Measurements from ENCODE around the gene AFF1.
"Not testable (repeated sequence)": the region's sequence is repeated elsewhere in the genome, so short reads cannot be mapped to it uniquely, and the experiment has no call there.

AFF1 gene

DNA sequence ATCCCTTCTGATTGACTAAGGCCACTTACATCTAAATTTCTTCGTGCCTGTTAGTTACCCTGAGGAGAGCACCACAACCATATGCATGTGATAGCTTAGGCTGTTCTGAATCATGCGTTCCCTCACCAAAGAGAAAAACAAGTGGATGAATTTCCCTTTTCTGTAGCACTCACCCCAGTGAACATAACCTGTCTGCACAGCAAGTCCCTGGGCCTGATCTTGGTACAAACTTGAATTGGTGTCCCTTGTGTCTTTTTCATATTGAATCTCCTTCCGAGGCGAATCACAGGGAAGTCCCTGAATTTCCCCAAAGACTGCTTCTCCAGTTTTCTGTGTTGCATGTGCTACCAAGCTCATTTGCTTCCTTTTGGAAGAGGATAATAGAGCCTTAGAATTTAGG, 185.2 kb downstream of the AFF1 start:
- TF ChIP-seq ZNF274 (IDR thresholded peaks at IDR 0.05; ENCODE audit: low read depth, low read length), result no peak

DNA sequence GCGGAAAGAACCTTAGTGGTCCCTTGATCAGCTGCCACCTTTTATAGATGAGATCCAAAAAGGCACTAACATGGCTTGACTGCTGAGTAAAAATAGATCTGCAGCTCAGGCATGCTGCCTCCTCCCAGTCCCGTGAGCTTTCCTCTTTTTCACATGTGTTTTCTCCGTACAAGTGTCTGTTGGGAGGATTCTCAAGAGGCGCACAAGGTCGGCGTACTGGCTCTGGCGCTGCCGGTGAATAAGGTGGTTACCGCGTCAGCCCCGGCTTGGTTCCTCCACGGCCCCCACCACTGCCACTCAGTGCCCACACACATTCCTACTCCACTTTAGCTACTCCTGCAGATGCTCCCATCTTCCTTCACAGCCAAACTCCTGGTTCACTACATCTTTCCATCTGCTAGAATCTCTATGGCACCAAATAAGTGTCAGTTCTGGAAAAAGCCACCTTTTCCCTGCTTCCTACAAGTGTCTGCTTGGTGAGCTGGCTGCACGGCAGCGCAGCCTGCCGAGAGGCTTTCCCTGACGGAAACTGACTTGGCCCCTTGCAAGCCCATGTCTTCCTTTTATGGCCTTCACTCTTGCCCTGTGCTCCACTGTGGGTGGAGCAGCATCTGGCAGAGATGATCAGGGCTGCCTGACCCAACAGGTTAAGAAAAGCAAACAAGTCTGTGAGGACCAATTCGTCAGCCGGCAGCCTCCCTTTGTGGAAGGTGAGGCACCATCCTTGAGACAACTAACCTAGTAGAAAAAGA, 185.8 kb downstream of the AFF1 start:
- H3K4me3 ChIP-seq (ENCODE audit: low read length), result no peak overlapping the region
- no peak for TF ChIP-seq ZNF274 (IDR thresholded peaks at IDR 0.05; ENCODE audit: low read depth, low read length)

More for the DNA sequence above, 185.2 kb downstream of the AFF1 start:
- H3K4me3 ChIP-seq (ENCODE audit: low read length), result no peak overlapping the region

DNA sequence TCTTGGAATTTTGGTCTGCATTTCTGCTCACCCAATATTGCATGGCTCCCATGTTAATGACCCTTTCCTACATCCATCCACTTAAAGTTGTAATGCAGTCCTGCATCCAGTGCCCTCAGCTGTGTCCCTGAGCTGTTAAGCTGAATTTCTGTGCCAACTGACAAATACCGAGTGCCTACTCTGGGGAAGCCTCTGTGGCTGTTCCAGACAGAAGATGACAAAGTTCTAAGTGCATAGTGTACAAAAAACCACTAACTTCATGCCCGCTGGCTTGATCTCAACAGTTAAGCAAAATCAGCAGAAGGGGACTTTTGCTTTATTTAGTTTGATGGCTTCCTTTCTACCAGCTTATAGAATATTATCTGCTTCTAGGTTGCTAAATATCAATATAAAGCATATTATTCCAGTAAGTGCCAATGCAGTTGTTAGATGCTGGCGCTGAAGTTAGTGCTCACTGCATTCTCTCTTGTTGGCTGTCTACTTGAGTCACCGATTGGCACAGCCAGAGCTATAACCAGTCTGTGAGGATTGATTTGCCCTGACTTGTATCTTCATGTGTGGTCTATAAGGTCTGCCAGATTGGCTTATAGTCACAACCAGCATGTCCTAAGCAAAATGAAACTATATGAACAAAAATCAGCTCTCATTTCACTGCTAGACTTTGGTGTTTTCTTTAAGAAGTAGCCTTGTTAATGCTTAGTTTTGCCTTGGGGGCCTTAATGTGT, 186.7 kb downstream of the AFF1 start:
- no peak for TF ChIP-seq ZNF274 (IDR thresholded peaks at IDR 0.05; ENCODE audit: low read depth, low read length)
- no peak overlapping the region for H3K4me3 ChIP-seq (ENCODE audit: low read length)

DNA sequence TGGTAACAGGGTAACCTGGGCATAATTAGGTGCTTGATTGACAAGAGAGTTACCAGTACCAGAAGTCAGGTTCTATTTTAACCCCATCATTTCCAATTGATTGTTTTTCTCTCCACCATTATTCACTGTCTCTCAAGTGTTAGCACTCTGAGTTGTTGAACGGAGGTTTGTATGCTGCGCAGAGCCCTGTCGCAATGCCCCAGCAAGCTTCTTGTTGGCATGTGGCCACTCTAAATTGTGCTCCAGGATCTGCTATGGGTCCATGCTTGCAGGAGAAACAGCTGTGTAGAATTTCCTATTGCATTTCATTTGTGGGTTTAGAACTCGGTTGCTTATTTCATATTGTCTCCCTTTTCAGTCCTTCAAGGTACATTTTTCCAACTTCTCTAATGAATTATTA, 187.4 kb downstream of the AFF1 start:
- no peak overlapping the region for H3K4me3 ChIP-seq (ENCODE audit: low read length)
- no peak for TF ChIP-seq ZNF274 (IDR thresholded peaks at IDR 0.05; ENCODE audit: low read depth, low read length)

- TF ChIP-seq ZNF274 (IDR thresholded peaks at IDR 0.05; ENCODE audit: low read depth, low read length), result no peak
Observed at GRCh38 chr4:87126056-87126455, 191.2 kb downstream of the AFF1 start.

GRCh38 chr4:87128006-87128705, 193.3 kb downstream of the AFF1 start:
- TF ChIP-seq ZNF274 (IDR thresholded peaks at IDR 0.05; ENCODE audit: low read depth, low read length), result no peak
- no peak overlapping the region for H3K4me3 ChIP-seq (ENCODE audit: low read length)

More at GRCh38 chr4:87126056-87126455, 191.2 kb downstream of the AFF1 start:
- H3K4me3 ChIP-seq (ENCODE audit: low read length), result no peak overlapping the region

DNA sequence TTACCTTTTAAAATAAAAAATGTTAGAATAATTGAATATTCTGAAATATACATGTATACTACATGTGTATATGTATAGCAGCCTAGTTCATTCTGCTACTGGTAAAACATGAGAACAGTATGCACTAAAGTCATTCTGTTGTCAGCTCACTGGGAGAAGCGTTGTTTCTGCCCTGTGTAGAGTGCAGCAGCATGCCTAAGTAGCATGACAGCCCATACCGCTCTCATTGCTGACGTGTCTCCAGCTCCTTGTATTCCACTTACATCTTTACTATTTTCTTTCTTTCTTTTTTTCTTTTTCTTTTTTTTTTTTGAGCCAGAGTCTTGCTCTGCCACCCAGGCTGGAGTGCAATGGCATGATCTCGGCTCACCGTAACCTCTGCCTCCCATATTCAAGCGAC, 194.9 kb downstream of the AFF1 start:
- TF ChIP-seq ZNF274 (IDR thresholded peaks at IDR 0.05; ENCODE audit: low read depth, low read length), result no peak
- H3K4me3 ChIP-seq (ENCODE audit: low read length), result no peak overlapping the region

DNA sequence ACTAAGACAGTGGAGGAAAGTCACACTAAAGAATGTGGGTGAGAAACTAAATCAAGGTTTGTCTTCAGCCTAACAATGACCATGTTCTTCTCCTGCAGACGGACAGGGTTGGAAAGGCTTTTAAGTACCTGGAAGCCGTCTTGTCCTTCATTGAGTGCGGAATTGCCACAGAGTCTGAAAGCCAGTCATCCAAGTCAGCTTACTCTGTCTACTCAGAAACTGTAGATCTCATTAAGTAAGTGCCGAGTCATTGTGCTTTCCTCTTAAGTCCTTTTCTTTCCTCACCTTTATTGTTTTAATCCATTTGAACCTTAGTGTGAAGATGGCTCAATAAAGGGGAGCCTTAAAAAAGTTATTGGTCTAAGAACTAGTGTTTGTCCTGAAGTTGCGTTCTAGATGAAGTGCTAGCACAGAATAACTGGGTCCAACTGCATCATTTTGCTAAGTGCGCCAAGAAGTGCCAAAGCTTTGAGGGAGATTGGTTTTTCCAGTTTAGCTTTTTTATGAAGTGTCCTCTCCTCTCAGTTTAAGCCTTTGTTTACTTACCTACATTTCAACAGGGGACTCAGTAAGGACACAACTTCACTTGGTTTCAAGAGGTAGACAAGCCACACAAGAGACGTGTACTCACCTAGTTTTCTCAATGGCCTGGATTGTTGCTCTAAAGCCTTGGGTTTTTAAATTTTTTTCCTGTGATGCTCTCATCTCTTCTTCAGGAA, 196.3 kb downstream of the AFF1 start:
- H3K4me3 ChIP-seq (ENCODE audit: low read length), result no peak overlapping the region
- no peak for TF ChIP-seq ZNF274 (IDR thresholded peaks at IDR 0.05; ENCODE audit: low read depth, low read length)

DNA sequence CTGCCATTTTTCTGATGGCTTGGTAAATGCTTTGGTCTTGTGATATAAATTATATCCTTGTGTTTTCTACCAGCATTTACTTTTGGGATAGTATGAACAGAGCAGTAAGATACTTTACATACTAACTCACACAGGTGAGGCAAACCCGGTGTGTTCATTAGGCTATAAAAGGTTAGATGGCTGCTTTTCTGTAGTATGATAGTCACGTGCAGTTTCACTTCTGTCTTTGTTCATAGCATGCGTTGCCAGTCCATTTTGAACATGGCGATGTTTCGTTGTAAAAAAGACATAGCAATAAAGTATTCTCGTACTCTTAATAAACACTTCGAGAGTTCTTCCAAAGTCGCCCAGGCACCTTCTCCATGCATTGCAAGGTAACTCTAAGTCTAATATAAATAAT, 197.2 kb downstream of the AFF1 start:
- no peak for TF ChIP-seq ZNF274 (IDR thresholded peaks at IDR 0.05; ENCODE audit: low read depth, low read length)
- no peak overlapping the region for H3K4me3 ChIP-seq (ENCODE audit: low read length)

DNA sequence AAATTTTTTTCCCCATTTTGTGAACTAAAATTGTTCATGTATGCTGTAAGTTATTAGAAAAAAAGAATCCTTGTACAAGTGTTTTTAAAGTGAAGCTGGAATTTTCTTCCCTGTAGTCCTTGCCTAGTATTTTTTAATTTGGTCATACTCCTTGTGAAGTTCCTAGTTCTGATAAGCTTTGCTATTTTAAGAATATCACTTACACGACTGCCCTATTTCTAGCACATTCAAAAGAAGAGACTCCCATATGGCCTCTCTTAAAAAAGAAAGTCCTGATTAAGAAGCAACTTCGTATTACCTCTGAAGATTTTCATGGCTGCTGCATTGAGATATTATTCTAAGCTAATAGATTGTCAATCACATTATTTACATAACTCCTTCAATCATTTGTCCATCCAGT, 198.4 kb downstream of the AFF1 start:
- no peak overlapping the region for H3K4me3 ChIP-seq (ENCODE audit: low read length)
- TF ChIP-seq ZNF274 (IDR thresholded peaks at IDR 0.05; ENCODE audit: low read depth, low read length), result no peak

DNA sequence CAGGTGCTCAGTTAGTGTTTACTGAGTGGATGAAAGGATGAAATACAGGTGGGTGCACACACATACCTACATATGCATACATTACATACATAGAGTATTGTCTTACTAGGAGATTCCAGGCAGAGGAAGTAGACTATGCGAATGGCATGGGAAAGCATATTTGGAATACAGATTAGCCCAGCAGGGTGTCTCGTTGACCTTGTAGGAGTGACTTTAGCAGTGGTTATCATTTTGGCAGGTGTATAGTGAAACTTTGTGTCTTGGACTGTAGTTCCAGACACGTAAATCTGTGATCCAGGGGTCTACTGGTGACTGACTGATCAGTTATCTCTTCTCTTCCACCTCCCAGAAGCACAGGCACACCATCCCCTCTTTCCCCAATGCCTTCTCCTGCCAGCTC, 199.3 kb downstream of the AFF1 start:
- no peak for TF ChIP-seq ZNF274 (IDR thresholded peaks at IDR 0.05; ENCODE audit: low read depth, low read length)
- no peak overlapping the region for H3K4me3 ChIP-seq (ENCODE audit: low read length)

- no peak overlapping the region for H3K4me3 ChIP-seq (ENCODE audit: low read length)
- TF ChIP-seq ZNF274 (IDR thresholded peaks at IDR 0.05; ENCODE audit: low read depth, low read length), result no peak
Observed at GRCh38 chr4:87141428-87141827, 206.6 kb downstream of the AFF1 start.

GRCh38 chr4:87144356-87144755, 209.5 kb downstream of the AFF1 start:
- H3K4me3 ChIP-seq (ENCODE audit: low read length), result no peak overlapping the region
- TF ChIP-seq ZNF274 (IDR thresholded peaks at IDR 0.05; ENCODE audit: low read depth, low read length), result no peak

GRCh38 chr4:87145934-87146333, 211.1 kb downstream of the AFF1 start:
- H3K4me3 ChIP-seq (ENCODE audit: low read length), result not testable (repeated sequence)
